ENCODE measurements around the gene AGO4.
"Not testable (repeated sequence)": the region's sequence is repeated elsewhere in the genome, so short reads cannot be mapped to it uniquely, and the experiment has no call there.

The AGO4 gene

DNA sequence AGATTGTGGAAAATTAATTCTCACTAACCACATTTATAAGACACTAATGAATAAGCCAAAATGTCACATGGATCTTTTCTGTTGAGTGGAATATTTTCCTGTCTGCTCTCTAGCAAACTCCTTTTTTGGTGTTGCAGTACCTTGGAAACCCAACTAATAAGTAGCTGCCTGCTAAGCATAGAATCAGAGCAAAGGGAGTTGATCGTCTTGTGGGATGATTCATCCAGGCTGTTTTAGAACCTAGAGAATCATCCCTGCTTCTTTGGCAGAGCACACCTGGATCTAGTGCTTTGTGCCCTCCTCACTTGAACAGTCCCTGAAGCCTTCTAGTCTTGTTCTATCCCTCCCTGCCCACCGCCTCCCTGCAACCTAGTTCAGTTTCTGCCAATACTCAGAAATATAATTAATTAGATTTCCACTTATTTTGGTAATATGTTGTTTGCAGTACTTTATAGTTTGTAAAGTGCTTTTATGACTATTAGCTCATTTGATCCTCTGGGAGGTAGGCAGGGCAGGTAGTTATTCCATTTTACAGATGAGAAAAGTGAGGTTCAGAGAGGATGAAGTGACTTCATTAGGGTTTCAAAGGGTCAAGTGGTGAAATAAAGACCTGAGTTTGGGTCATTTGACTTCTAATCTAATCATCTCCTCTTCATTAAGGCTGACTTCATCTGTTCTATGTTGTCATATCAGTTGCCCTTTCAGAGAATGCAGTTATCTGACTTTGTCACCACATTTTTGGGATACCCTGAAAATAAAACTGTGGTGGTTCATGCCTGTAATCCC, 2.5 kb downstream of the AGO4 start:
- no peak for DNase-seq

DNA sequence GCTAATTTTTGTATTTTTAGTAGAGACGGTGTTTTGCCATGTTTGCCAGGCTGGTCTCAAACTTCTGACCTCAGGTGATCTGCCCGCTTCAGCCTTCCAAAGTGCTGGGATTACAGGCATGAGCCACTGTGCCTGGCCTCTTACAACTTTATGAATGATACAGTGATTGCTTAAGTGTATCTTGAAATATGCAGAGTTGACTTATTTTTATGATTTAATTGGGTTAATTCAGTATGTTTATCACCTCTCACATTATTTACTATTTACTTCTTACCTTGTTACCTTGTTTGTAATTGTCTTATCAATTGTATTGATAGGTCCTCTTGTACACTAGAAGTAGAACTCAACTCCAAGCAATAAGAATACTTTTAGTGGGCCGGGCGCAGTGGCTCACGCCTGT, 4.9 kb downstream of the AGO4 start:
- not testable (repeated sequence) for DNase-seq

GRCh38 chr1:35825255-35825654, 17.4 kb downstream of the AGO4 start:
- DNase-seq = no peak

GRCh38 chr1:35832276-35832905, 24.6 kb downstream of the AGO4 start:
- no peak for DNase-seq

DNA sequence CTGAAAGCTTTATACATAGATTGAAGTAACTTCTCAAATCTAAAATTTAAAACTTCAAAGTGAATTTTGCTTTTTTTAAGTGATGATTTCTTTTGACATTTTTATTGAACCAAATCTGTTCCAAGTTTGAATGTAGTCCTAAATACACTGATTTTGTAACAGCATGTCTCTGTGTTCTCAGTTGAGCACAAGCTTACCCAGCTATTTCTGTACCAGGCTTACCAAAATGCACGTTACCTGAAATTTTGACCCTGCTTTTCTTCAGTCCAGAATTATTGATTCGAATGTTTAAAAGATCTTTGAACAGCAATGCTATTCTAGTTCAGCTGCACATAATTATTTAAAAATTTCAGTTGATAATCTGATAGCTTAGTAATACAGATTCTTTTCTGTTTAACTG, 25.6 kb downstream of the AGO4 start:
- no peak for DNase-seq

DNA sequence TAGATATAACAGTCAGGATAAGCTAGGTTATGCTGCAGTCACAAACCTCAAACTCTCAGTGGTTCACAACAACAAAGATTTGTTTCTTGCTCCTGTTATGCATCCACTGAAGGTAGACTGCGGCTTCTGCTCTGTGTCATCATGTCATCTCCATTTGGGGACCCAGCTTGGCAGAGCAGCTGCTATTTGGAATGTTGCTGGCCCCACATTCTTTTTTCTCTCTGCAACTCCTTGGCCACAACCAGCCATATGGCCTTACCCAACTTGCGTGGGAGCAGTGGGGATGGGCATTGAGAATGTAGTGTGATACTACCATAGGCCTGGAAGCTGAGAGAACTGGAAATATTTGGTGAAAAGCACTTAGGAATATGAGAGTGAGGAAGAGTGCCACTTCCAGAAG, 26.4 kb downstream of the AGO4 start:
- no peak for DNase-seq

DNA sequence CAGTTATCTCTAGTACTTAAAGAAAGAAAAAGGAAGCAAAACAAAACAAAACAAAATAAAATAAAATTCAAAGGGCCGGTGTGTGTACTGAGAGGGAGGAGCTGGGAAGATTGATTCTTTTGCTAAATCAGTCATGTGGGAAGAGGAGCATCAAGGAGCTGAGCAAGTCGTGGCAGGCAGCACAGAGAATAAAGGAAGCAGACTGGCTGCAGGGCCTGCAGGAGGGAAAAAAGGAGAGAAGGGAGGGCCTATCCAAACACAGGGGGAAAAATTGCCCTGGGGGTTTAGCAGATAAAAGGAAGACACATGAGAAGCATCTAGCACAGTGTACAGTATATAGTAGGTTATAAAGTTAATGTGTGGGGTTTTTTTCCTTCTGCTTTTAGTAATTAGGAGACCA, 27.6 kb downstream of the AGO4 start:
- no peak for DNase-seq

DNA sequence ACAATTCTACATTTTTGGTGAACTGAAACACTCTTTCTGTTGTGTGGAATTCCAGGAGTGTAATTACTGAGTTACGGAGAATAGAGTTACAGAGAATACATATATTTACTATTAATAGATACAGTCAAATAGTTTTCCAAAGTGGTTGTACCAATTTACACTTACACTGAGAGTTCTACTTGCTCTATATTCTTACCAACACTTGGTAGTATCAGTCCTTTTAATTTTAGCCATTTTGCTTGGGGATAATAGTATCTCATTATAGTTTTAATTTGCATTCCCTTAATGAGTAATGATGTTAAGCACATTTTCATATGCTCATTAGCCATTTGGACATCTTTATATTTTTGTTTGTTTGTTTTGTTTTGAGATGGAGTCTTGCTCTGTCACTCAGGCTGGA, 28.9 kb downstream of the AGO4 start:
- no peak for DNase-seq

- DNase-seq = peak; percentile 16 to 62
These were observed 31.0 kb downstream of the AGO4 start for GRCh38 chr1:35838693-35839245.

DNA sequence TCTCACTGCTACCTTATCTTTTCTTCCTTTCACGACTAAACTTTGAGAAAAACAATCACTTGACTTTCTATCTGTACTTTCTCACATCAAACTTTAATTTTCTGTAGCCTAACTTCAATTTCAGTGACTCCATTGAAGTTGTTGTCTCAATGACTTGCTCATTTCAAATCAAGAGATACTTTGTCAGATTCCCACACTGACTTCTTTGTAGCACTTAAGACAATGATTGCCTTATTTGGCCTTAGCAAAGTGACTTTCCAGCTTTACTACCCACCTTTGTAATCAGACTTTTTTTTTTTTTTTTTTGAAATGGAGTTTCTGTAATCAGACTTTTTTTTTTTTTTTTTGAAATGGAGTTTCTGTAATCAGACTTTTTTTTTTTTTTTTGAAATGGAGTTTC, 37.0 kb downstream of the AGO4 start:
- DNase-seq = no peak

DNA sequence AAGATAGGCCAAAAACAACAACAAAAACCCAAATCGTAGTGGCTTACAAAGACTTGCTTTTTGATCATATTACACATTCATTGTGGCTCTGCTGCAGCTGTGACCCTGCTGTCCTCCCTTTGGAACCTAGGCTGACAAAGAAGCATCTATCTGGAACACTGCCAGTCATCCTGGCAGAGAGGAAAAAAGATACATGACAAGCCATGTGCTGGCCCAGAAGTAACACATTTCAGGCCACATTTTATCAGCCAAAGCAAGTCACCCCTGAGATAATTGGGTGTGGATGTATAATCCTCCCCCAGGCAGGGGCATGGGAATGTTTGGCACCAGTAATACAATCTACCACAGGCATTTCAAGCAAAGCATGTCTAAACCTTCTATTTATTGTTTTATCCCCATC, 38.0 kb downstream of the AGO4 start:
- no peak for DNase-seq

- DNase-seq = peak; percentile 58 to 66
These were observed 40.2 kb downstream of the AGO4 start for GRCh38 chr1:35847935-35848565.

- no peak for DNase-seq
These were observed 42.2 kb downstream of the AGO4 start for GRCh38 chr1:35850051-35850450.

GRCh38 chr1:35850716-35851115, 42.9 kb downstream of the AGO4 start:
- DNase-seq = no peak

DNA sequence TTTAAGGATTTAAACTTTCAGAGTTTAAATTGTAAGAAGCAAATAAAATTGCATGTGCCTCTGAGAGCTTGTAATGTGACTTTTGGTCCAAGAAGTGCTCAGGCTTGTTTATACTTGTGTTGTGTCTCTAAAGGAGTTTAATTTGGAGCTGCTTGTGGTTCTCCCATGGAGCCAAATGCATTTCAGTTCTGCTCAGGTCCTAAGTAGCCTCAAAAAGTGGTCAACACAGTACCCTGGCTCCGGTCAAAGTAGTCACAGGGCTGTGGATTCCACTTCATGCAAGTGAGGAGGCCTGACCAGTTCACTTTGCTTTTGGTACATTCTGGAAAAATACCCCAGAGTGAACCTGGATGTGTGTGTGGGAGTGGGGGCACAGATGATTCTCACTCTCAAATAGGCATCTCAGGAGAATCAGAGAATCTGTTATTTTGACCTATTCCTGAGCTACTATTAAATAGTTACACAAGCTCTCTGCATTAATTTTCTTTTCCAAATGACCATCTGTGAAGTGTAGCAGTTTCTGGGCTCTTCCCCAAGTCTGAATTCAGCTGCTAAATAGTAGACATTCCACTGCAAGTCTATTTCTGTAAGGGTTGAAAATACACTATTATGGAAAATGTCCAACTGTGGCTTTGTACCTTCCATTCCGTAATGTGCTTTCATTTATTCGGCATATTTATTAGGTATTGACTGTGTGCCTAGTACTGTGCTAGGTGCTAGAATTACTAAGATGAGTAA, 43.5 kb downstream of the AGO4 start:
- DNase-seq = no peak

DNA sequence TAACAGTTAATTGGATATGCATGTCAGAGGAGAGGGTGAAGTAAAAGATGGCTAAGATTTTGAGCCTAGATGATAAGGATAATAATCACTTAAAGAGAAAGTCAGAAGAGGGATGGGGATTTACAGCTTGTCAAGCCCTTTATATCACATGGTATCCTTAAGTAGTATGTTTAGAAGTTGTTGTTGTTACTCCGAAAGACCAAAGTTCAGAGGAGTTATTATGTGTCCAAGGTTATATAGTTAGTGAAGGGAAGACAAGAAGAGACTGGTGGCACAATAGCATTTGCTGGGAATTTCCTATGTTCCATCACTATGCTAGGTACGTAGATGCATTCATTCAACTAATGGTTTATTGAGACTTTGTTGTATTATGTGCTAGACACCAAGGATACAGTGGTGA, 44.4 kb downstream of the AGO4 start:
- no peak for DNase-seq

DNA sequence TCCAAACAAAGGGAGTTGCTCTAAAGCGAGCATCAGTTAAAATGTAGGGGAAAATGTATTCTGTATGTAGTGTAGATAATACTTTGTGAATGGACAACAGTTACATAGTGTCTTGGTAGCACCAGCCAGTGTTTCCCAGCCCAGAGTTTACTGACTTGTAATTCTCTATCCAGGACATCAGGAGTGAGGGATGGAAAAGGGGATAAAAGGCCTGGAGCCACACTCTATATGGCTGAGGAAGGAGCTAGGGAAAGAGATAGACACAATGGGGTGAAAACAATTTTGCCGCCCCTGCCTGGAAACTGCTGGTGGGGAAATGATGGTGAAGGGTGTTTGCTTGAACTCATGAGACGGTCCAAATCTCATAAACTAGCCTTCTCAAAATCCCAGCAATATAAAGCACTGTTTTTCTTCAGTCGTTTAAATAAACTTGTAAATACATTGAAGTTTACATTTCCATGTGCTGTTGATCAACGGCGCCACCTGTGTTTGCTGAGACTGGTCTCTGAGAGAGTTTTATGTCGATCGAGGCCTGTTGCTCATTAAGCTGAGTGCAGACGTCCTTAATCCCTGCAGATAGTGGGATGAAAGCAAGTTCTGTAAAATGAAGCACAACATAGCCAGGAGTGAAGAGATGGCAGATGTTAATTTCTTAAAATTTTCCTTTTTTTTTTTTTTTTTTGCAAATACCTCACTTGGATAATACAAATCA, 47.3 kb downstream of the AGO4 start:
- DNase-seq = no peak

- no peak for DNase-seq
These were observed 49.1 kb downstream of the AGO4 start for GRCh38 chr1:35856964-35857363.

DNA sequence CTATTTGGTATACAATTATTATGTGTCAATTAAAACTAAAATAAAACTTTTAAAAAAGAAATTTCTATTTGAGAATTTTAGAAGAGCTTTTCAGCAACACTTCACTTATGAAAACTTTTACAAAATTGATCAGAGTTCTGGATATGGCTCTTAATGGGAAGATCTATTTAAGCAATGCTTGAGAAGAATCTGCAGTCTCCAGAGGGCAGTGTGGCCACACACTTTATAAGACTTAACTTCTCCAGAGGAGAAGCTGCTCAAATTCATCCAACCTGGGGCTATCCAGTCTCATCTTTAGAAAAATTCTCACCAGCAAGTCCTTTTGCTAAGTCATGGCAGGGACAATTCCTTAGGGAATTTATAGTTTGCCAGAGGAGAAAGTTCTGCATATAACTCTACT, 50.0 kb downstream of the AGO4 start:
- DNase-seq = peak; percentile 70 to 72

GRCh38 chr1:35860696-35861095, 52.9 kb downstream of the AGO4 start:
- peak; percentile 78 to 92 for DNase-seq

DNA sequence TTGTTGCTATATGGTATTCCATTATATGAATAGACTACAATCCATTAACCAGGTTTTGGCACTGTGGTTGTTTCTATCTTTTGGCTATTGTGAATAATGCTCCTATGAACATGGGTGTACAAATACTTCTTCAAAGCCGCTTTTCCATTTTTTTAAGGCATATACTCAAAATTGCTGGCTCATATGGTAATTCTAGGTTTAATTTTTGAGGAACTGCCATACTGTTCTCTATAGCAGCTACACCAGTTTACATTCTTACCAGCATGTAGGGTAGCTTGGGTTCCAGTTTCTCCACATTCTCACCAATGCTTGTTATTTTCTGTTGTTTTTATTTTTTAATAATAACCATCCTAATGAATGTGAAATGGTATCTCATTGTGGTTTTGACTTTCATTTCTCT, 55.3 kb downstream of the AGO4 start:
- peak; percentile 23 to 58 for DNase-seq

GRCh38 chr1:35863881-35864625, 56.2 kb downstream of the AGO4 start:
- peak; percentile 72 to 82 for DNase-seq

All from inflammatory macrophage (primary cell).